Activated CD8-positive, alpha-beta T cell treated with anti-CD3 and anti-CD28 coated beads for 36 hours (primary cell): Measurements from ENCODE around the gene GPATCH8. TPM values are rescaled to one million over a fixed set of nuclear protein-coding genes. Genes with fewer than 3 reads are reported as not detected.

Source experiments
- ATAC-seq: fragments of 200-7000 bp; cut with Tn5 transposase; one replicate; pipeline ENCODE4 v1.10.0; 2021; ENCODE audit warnings: mild to moderate bottlenecking, moderate library complexity
- CTCF ChIA-PET: fragments of 350-600 bp; sonication (Branson Sonifier 250); formaldehyde crosslinking; loops from one replicate; lab custom pipeline; 2021; ENCODE audit warnings: antibody characterized with exemption; lab: Charles Lee
- POLR2A ChIA-PET: fragments of 350-600 bp; sonication (Branson Sonifier 250); formaldehyde crosslinking; loops from one replicate; lab custom pipeline; 2021; ENCODE audit warnings: antibody characterized with exemption; lab: Charles Lee
- DNase-seq: peaks from one replicate; pipeline ENCODE4 v3.0.0-alpha.2; 2020
- H3K27ac Mint-ChIP-seq: one replicate; pipeline ENCODE4 v1.8.0; 2021; ENCODE audit warnings: mild to moderate bottlenecking, mixed read lengths
- H3K27me3 Mint-ChIP-seq: one replicate; pipeline ENCODE4 v1.8.0; 2021; ENCODE audit warnings: mixed read lengths
- H3K36me3 Mint-ChIP-seq: one replicate; pipeline ENCODE4 v1.8.0; 2021; ENCODE audit warnings: low read depth, mixed read lengths
- H3K4me1 Mint-ChIP-seq: one replicate; pipeline ENCODE4 v1.8.0; 2021; ENCODE audit warnings: low read depth, mixed read lengths
- H3K4me3 Mint-ChIP-seq: one replicate; pipeline ENCODE4 v1.8.0; 2021; ENCODE audit warnings: mild to moderate bottlenecking, moderate library complexity, mixed read lengths
- H3K9me3 Mint-ChIP-seq: one replicate; pipeline ENCODE4 v1.8.0; 2021; ENCODE audit warnings: mixed read lengths
- intact Hi-C: fragments of 100-400 bp; cut with micrococcal nuclease; formaldehyde crosslinking; loops from one replicate; pipeline ENCODE4 v1.10.0; 2022
- total RNA-seq, 2 experiments: library from RNA; stranded (reverse); gene quantifications; one replicate each; pipeline ENCODE4 v1.2.3, GENCODE V29; 2021
- TF ChIP-seq, protein P1 (sequence below): fragments of 200-600 bp; IDR thresholded peaks from one replicate; pipeline ENCODE4 v1.8.0; 2022; ENCODE audit warnings: antibody characterized with exemption, mild to moderate bottlenecking

Gene GPATCH8
- total RNA-seq, 2 experiments from 2014 or later: 34.0 to 36.8 TPM

DNA sequence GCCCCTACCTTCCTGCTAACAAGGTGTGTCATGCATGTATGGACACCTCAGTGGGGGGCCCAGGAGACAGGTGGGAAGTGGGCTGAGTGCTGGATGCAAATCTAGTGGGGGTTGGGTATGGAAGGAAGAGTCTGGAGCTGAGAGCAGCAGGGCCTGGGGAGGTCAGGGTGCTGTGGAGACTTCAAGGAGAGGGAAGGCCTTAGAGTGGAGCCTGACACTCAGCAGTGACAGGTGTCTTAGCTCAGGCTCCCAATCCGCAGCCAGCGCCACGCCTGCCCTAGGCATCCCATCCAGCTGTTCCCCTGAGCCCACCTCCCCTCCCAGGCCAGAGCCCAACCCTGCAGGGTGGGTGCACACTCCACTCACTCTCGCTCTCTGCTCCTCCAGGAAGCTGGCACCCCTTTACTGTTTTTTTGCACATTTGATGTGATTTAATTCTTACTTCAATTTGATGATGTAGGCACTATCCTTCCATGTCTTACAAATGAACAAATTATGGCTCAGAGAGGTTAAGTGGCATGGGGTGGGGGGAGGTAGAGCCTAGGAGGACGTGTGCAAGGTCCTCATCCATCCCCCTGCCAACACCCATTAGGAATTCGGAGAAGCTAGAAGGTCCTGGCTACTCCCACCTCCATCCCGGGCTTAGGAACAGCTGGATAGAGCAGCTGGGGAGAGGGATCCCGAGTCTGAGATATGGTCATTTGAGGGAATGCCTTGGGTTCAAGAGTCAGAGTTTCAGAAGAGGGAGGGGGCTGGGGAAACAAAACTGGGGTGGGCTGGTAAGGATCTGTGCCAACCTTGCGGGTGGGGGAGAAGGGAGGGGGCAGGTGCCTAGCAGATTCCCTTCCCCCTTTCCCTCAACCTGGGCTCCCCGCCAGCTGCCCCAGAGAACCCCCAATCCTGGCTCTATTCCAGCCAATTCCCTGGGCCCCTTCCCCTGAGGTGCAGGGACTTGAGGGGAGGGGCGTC lies 141.6 kb downstream of the GPATCH8 start:
- peaks cover 2% of the 10 kb centered on the region for H3K4me1 Mint-ChIP-seq
- H3K4me3 Mint-ChIP-seq: no peak overlapping the region
- TF ChIP-seq, protein P1, sequence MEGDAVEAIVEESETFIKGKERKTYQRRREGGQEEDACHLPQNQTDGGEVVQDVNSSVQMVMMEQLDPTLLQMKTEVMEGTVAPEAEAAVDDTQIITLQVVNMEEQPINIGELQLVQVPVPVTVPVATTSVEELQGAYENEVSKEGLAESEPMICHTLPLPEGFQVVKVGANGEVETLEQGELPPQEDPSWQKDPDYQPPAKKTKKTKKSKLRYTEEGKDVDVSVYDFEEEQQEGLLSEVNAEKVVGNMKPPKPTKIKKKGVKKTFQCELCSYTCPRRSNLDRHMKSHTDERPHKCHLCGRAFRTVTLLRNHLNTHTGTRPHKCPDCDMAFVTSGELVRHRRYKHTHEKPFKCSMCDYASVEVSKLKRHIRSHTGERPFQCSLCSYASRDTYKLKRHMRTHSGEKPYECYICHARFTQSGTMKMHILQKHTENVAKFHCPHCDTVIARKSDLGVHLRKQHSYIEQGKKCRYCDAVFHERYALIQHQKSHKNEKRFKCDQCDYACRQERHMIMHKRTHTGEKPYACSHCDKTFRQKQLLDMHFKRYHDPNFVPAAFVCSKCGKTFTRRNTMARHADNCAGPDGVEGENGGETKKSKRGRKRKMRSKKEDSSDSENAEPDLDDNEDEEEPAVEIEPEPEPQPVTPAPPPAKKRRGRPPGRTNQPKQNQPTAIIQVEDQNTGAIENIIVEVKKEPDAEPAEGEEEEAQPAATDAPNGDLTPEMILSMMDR: no peak
- H3K36me3 Mint-ChIP-seq: no peaks in the 10 kb centered on the region
- DNase-seq: no peak
- no peaks in the 10 kb centered on the region for H3K9me3 Mint-ChIP-seq
- ChIA-PET POLR2A (interaction anchor here (0.7 kb wide), 1 partner anchor 1353 kb away, joined by 3 read pairs; no protein-coding TSS in a partner anchor), CTCF (interaction anchor here (2.7 to 5.2 kb wide), 4 partner anchors 9 to 151 kb away, joined by 9 to 51 read pairs (median 26); partner anchors contain the start of gene GRN)
- intact Hi-C loops: no loop called here
- ATAC-seq: no peak
- no peak overlapping the region for H3K27ac Mint-ChIP-seq
- H3K27me3 Mint-ChIP-seq: peaks cover 12% of the 10 kb centered on the region

DNA sequence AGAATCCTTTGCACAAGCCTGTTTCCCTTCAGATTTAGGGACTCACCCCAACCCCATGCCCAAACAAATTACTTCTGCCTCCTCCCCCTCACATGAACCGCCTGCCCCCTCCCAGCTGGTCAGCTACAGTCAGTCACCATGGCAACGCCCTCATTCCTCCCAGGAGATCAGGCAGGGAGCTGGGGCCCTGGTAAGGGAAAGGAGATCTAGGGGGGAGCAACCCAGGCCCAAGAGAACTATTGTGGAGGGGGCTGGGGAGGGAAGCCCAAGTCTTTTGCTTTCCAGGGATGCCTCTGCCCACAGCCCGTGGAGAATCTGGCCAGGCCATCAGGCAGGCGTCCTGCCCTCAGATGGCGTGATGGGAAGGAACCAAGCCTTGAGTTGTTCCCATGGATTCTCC lies 142.4 kb downstream of the GPATCH8 start:
- Mint-ChIP-seq H3K27ac (no peak overlapping the region), H3K27me3 (peaks cover 7% of the 10 kb centered on the region), H3K9me3 (no peaks in the 10 kb centered on the region), H3K36me3 (no peaks in the 10 kb centered on the region), H3K4me3 (no peak overlapping the region), H3K4me1 (peaks cover 2% of the 10 kb centered on the region)
- ChIA-PET CTCF (interaction anchor here (2.7 to 5.2 kb wide), 4 partner anchors 9 to 151 kb away, joined by 9 to 51 read pairs (median 26); partner anchors contain the start of gene GRN), POLR2A (interaction anchor here (1.0 kb wide), 1 partner anchor 151 kb away, joined by 4 read pairs; no protein-coding TSS in a partner anchor)
- ATAC-seq (no peak), DNase-seq (no peak)
- intact Hi-C loops: no loop called here
- TF ChIP-seq, protein P1: no peak

DNA sequence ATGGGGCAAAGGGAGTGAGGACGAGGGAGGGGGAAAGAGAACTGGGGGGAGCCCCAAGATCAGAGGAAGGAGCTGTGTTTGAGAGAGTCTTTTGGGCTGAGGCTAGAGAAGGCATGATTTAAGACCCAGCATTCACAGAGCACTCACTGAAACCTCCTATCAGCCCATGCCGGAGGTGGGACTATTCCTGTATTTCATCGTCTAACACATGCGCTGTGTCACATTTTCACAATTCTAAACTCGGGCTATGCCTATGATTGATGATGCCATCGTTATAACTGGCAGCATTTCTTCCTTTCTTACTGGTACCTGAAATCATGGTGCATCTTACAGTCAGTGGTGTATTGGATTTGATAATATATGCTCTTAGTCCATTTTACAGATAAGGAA lies 143.1 kb downstream of the GPATCH8 start:
- Mint-ChIP-seq H3K36me3 (no peaks in the 10 kb centered on the region), H3K27ac (no peak overlapping the region), H3K4me1 (peaks cover 2% of the 10 kb centered on the region), H3K27me3 (peaks cover 7% of the 10 kb centered on the region), H3K4me3 (no peak overlapping the region), H3K9me3 (no peaks in the 10 kb centered on the region)
- intact Hi-C loops: no loop called here
- POLR2A ChIA-PET: interaction anchor here (0.7 to 1.0 kb wide), 2 partner anchors 150 to 167 kb away, joined by 3 to 4 read pairs; no protein-coding TSS in a partner anchor
- no peak for ATAC-seq
- TF ChIP-seq, protein P1: no peak
- CTCF ChIA-PET: interaction anchor here (1.2 to 5.2 kb wide), 4 partner anchors 8 to 156 kb away, joined by 4 to 51 read pairs (median 10); partner anchors contain the start of gene GRN
- no peak for DNase-seq

DNA sequence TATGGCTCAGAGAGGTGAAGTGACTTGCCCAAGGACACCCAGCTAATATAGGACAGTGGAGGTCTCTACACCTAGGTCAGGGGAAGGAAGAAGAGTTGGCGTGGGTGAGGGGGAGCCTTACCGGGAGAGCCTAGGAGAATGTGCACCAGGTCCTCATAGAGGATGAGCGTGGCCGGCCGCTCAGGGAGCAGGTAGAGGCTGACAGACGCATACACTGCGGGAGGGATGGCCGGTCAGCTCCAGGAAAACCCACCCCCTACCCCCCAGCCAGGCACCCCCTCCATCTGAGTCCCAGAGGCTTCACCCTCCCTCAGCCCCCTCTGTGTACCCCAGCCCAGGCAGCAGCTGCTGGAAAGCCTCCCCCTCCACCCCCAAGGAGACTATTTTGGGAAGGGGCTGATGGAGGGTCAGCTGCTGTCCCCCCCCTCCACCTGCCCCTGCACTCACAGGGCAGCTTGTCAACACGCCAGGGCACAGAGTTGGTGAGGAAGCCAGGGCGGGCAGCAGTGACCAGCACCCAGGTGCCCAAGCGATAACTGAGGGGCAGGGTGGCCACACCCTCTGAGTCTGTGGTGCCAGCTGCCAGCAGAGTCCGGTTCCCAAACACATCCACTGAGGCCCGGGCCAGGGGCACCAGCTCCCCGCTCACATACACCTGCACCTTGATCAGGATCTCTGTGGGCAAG lies 143.6 kb downstream of the GPATCH8 start:
- TF ChIP-seq, protein P1: no peak
- Mint-ChIP-seq H3K9me3 (no peaks in the 10 kb centered on the region), H3K27me3 (peaks cover 2% of the 10 kb centered on the region), H3K4me1 (peaks cover 2% of the 10 kb centered on the region), H3K4me3 (no peak overlapping the region), H3K27ac (no peak overlapping the region), H3K36me3 (no peaks in the 10 kb centered on the region)
- no peak for DNase-seq
- CTCF ChIA-PET: interaction anchor here (1.2 to 5.2 kb wide), 6 partner anchors 7 to 156 kb away, joined by 3 to 51 read pairs (median 10); partner anchors contain the start of gene GRN
- ATAC-seq: no peak
- intact Hi-C loops: no loop called here
- POLR2A ChIA-PET: interaction anchor here (0.7 kb wide), 1 partner anchor 167 kb away, joined by 3 read pairs; no protein-coding TSS in a partner anchor
